Measurements from ENCODE around the gene DGKG. TPM values are rescaled to one million over a fixed set of nuclear protein-coding genes. Genes with fewer than 3 reads are reported as not detected.

DGKG gene
- total and polyA plus RNA-seq, 2 donors (not counting 1 experiment from before 2014, with no cell fraction given): 0.67 to 10.9 TPM

DNA sequence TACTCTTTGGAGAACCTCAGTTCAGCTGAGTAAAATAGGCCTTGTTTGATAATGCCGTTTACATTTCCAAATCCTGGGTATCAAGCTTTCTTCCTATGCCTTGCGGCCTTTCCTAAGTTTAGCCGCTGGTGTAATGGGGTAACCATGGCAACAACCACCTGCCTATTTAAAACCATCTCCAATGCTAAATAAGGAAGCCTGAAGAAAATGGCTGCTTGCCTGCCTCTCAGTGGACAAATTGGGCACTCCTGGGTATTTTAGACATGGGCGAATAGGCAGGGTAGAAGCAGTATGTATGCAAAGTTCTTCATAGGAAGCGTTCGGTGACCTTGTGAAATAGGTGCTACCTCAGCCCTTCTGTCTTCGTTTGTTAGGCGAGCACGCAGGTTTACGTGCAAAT lies 122.7 kb downstream of the DGKG start:
- no peaks in the 10 kb centered on the region for H3K36me3 ChIP-seq (replicated peaks in 1 of 2; ENCODE audit: control extremely low read depth in 1 of 2, control insufficient read depth in 1 of 2, extremely low read depth in 1 of 2, insufficient read depth in 2 of 2, low read length in 1 of 2)
- Mint-ChIP-seq H3K27ac (no peak overlapping the region), H3K27me3 (no peaks in the 10 kb centered on the region), H3K9me3 (ENCODE audit: insufficient read depth) (no peaks in the 10 kb centered on the region), H3K4me1 (peaks cover 20% of the 10 kb centered on the region), H3K4me3 (no peak overlapping the region)
- 92% methylated on average over 5 of the region's 10 CpGs for WGBS (ENCODE audit: insufficient coverage)
- H3K4me3 ChIP-seq (ENCODE audit: control extremely low read depth in 1 of 5, extremely low read depth in 1 of 5, insufficient read depth in 1 of 5, low read depth in 2 of 5, low read length in 4 of 5): no peak overlapping the region
- H3K27me3 ChIP-seq (replicated peaks in 1 of 4; ENCODE audit: control extremely low read depth in 1 of 4, control insufficient read depth in 3 of 4, insufficient read depth in 4 of 4, low read length in 3 of 4): no peaks in the 10 kb centered on the region
- no peak overlapping the region for H3K27ac ChIP-seq (ENCODE audit: low read length in 2 of 2)
- intact Hi-C loops (cut with micrococcal nuclease): no loop called here
- DNase-seq (no peak), ATAC-seq (ENCODE audit: low read depth) (no peak)
- H3K4me2 ChIP-seq (replicated peaks; ENCODE audit: low read depth, low read length, poor library complexity, severe bottlenecking): no peak overlapping the region
- H2AFZ ChIP-seq (ENCODE audit: insufficient read depth, low read depth, low read length, poor library complexity, severe bottlenecking): no peak overlapping the region
- H3K4me1 ChIP-seq (ENCODE audit: control insufficient read depth in 2 of 2, insufficient read depth in 2 of 2, low read length in 2 of 2): peaks cover 11 to 24% of the 10 kb centered on the region in 2 donors
- TF ChIP-seq EZH2 (IDR thresholded peaks at IDR 0.05; ENCODE audit: borderline replicate concordance, insufficient read depth, low read depth, low read length, poor library complexity, severe bottlenecking): no peak
- TF ChIP-seq, protein P1, sequence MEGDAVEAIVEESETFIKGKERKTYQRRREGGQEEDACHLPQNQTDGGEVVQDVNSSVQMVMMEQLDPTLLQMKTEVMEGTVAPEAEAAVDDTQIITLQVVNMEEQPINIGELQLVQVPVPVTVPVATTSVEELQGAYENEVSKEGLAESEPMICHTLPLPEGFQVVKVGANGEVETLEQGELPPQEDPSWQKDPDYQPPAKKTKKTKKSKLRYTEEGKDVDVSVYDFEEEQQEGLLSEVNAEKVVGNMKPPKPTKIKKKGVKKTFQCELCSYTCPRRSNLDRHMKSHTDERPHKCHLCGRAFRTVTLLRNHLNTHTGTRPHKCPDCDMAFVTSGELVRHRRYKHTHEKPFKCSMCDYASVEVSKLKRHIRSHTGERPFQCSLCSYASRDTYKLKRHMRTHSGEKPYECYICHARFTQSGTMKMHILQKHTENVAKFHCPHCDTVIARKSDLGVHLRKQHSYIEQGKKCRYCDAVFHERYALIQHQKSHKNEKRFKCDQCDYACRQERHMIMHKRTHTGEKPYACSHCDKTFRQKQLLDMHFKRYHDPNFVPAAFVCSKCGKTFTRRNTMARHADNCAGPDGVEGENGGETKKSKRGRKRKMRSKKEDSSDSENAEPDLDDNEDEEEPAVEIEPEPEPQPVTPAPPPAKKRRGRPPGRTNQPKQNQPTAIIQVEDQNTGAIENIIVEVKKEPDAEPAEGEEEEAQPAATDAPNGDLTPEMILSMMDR (IDR thresholded peaks at IDR 0.05): no peak
- no peaks in the 10 kb centered on the region for H3K9me3 ChIP-seq (ENCODE audit: control extremely low read depth in 1 of 3, control insufficient read depth in 2 of 3, insufficient read depth in 1 of 3, low read length in 2 of 3)
- CTCF ChIA-PET: interaction anchor here (8.6 kb wide), 1 partner anchor 259 kb away, joined by 74 read pairs; no protein-coding TSS in a partner anchor
- H3K79me2 ChIP-seq (ENCODE audit: control insufficient read depth, insufficient read depth, low read length): no peaks in the 10 kb centered on the region
- POLR2A ChIA-PET: no interaction called here
- H4K20me1 ChIP-seq (ENCODE audit: control insufficient read depth, insufficient read depth, low read length, poor library complexity, severe bottlenecking): no peaks in the 10 kb centered on the region
- H3K9ac ChIP-seq (ENCODE audit: low read length): no peak overlapping the region

DNA sequence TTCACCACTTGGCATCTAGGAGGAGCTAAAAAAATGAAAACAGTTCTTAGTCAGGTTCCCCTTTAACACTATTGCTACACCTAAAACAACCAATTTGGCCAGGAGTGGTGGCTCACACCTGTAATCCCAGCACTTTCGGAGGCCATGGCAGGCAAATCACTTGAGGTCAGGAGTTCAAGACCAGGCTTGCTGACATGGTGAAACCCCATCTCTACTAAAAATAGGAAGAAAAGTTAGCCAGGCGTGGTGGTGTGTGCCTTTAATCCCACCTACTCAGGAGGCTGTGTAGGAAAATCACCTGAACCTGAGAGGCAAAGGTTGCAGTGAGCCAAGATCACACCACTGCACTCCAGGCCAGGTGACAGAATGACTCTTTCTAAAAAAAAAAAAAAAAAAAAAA lies 124.1 kb downstream of the DGKG start:
- no peak overlapping the region for H3K27ac ChIP-seq (ENCODE audit: low read length in 2 of 2)
- no peaks in the 10 kb centered on the region for H3K36me3 ChIP-seq (replicated peaks in 1 of 2; ENCODE audit: control extremely low read depth in 1 of 2, control insufficient read depth in 1 of 2, extremely low read depth in 1 of 2, insufficient read depth in 2 of 2, low read length in 1 of 2)
- no peak for TF ChIP-seq EZH2 (IDR thresholded peaks at IDR 0.05; ENCODE audit: borderline replicate concordance, insufficient read depth, low read depth, low read length, poor library complexity, severe bottlenecking)
- TF ChIP-seq, protein P1 (IDR thresholded peaks at IDR 0.05): no peak
- CTCF ChIA-PET: no interaction called here
- Mint-ChIP-seq H3K4me1 (peaks cover 20% of the 10 kb centered on the region), H3K27ac (no peak overlapping the region), H3K9me3 (ENCODE audit: insufficient read depth) (no peaks in the 10 kb centered on the region), H3K4me3 (no peak overlapping the region), H3K27me3 (no peaks in the 10 kb centered on the region)
- 50% methylated on average over 1 of the region's 2 CpGs for whole genome bisulfite sequencing (ENCODE audit: insufficient coverage)
- ATAC-seq (ENCODE audit: low read depth) (no peak), DNase-seq (no peak)
- POLR2A ChIA-PET: no interaction called here
- no peak overlapping the region for H3K4me2 ChIP-seq (replicated peaks; ENCODE audit: low read depth, low read length, poor library complexity, severe bottlenecking)
- no peaks in the 10 kb centered on the region for H3K9me3 ChIP-seq (ENCODE audit: control extremely low read depth in 1 of 3, control insufficient read depth in 2 of 3, insufficient read depth in 1 of 3, low read length in 2 of 3)
- no peak overlapping the region for H3K9ac ChIP-seq (ENCODE audit: low read length)
- intact Hi-C loops (cut with micrococcal nuclease): no loop called here
- no peak overlapping the region for H3K4me3 ChIP-seq (ENCODE audit: control extremely low read depth in 1 of 5, extremely low read depth in 1 of 5, insufficient read depth in 1 of 5, low read depth in 2 of 5, low read length in 4 of 5)
- no peaks in the 10 kb centered on the region for H4K20me1 ChIP-seq (ENCODE audit: control insufficient read depth, insufficient read depth, low read length, poor library complexity, severe bottlenecking)
- H3K79me2 ChIP-seq (ENCODE audit: control insufficient read depth, insufficient read depth, low read length): no peaks in the 10 kb centered on the region
- no peaks in the 10 kb centered on the region for H3K27me3 ChIP-seq (replicated peaks in 1 of 4; ENCODE audit: control extremely low read depth in 1 of 4, control insufficient read depth in 3 of 4, insufficient read depth in 4 of 4, low read length in 3 of 4)
- H3K4me1 ChIP-seq (ENCODE audit: control insufficient read depth in 2 of 2, insufficient read depth in 2 of 2, low read length in 2 of 2): peaks cover 11 to 23% of the 10 kb centered on the region in 2 donors
- no peak overlapping the region for H2AFZ ChIP-seq (ENCODE audit: insufficient read depth, low read depth, low read length, poor library complexity, severe bottlenecking)

All from B cell (primary cell).